IPS-15b (cell line): ENCODE results near the gene ZG16B.

ENCODE experiments used
- H3K27me3 ChIP-seq: one replicate; pipeline ENCODE4 v1.6.1; 2013; ENCODE audit warnings: low read length; ENCODE audit not compliant: control insufficient read depth, insufficient read depth
- H3K36me3 ChIP-seq: one replicate; pipeline ENCODE4 v1.6.1; 2013; ENCODE audit warnings: low read length; ENCODE audit not compliant: control insufficient read depth, insufficient read depth
- H3K4me1 ChIP-seq: one replicate; pipeline ENCODE4 v1.6.1; 2013; ENCODE audit warnings: mild to moderate bottlenecking, low read length; ENCODE audit not compliant: control insufficient read depth, insufficient read depth
- H3K4me3 ChIP-seq: one replicate; pipeline ENCODE4 v1.5.1; 2013; ENCODE audit warnings: low read depth, low read length
- H3K9ac ChIP-seq: one replicate; pipeline ENCODE4 v1.6.1; 2013; ENCODE audit warnings: low read depth, mild to moderate bottlenecking, low read length
- H3K9me3 ChIP-seq: one replicate; pipeline ENCODE4 v1.6.1; 2013; ENCODE audit warnings: mild to moderate bottlenecking, low read length; ENCODE audit not compliant: control insufficient read depth, insufficient read depth

ZG16B gene

GRCh38 chr16:2828876-2829430 lies 1.1 kb upstream of the ZG16B start:
- Histone ChIP-seq H3K9ac (no peak overlapping the region), H3K27me3 (no peaks in the 10 kb centered on the region), H3K4me3 (no peak overlapping the region), H3K4me1 (no peaks in the 10 kb centered on the region), H3K36me3 (no peaks in the 10 kb centered on the region), H3K9me3 (no peaks in the 10 kb centered on the region)

DNA sequence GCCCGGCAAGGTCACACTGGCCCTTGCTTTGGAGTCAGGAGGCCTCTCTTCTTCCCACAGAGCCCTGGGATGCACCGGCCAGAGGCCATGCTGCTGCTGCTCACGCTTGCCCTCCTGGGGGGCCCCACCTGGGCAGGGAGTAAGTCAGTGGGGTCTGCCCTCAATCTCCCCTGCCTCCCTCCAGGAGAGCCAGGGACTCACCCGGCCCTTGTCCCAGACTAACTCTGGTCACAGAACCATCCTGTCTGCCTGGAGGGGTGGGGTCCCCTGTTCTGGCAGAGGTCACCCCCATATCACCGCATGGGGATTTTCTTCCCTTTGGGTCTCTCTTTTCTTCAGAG lies 222 bp downstream of the ZG16B start:
- Histone ChIP-seq H3K27me3 (no peaks in the 10 kb centered on the region), H3K36me3 (no peaks in the 10 kb centered on the region), H3K9ac (no peak overlapping the region), H3K9me3 (no peaks in the 10 kb centered on the region), H3K4me3 (no peak overlapping the region), H3K4me1 (no peaks in the 10 kb centered on the region)

- Histone ChIP-seq H3K27me3 (no peaks in the 10 kb centered on the region), H3K4me1 (peaks cover 6% of the 10 kb centered on the region), H3K9me3 (no peaks in the 10 kb centered on the region), H3K9ac (no peak overlapping the region), H3K36me3 (no peaks in the 10 kb centered on the region), H3K4me3 (no peak overlapping the region)
Measured at GRCh38 chr16:2831203-2831602, 1.1 kb downstream of the ZG16B start.

- no peak overlapping the region for H3K9ac ChIP-seq
- H3K36me3 ChIP-seq: no peaks in the 10 kb centered on the region
- H3K27me3 ChIP-seq: no peaks in the 10 kb centered on the region
- no peaks in the 10 kb centered on the region for H3K9me3 ChIP-seq
- H3K4me1 ChIP-seq: peaks cover 6% of the 10 kb centered on the region
- no peak overlapping the region for H3K4me3 ChIP-seq
Measured at GRCh38 chr16:2833776-2834175, 3.7 kb downstream of the ZG16B start.

- Histone ChIP-seq H3K9me3 (no peaks in the 10 kb centered on the region), H3K4me1 (peaks cover 6% of the 10 kb centered on the region), H3K36me3 (no peaks in the 10 kb centered on the region), H3K4me3 (no peak overlapping the region), H3K27me3 (no peaks in the 10 kb centered on the region), H3K9ac (no peak overlapping the region)
Measured at GRCh38 chr16:2834968-2835367, 4.9 kb downstream of the ZG16B start.

DNA sequence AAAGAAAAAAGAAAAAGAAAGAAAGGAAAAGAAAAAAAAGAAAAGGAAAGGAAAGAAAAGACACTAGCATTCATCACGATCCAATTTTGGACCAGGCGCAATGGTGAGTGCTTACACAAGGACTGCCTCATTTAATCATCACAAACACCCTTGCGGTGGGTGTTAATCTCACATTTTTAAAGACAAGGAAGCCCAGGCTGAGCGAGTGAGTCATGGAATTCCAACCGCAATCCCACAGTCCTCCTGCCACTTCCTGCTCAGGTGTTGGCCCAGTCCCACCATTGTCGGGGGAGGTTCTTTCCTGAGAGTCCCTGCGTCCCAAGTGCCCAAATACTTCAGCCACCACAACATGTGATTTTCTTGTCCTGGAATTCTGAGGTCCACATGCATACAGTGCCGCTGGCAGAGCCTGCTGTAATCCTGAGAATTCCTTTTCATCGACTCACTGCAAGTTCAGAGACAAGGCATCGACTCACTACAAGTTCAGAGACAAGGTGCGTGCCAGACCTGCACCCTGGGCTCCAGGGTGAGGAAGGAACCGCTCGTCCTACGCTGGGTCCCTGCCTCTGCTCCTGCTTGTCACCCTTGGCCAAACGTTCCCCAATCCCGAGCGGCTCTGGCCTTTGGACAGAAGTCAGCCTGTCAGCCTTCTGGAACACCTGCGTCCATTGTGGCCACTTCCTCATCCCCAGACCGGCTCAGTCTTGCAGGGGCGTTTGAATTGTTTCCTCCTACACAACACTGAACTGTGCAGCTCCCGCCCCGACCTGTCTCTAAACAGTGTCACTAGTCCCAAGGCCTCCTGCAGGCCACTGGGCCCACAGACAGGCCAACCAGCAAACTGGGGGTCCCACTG lies 5.8 kb downstream of the ZG16B start:
- H3K9me3 ChIP-seq: no peaks in the 10 kb centered on the region
- H3K4me3 ChIP-seq: no peak overlapping the region
- no peak overlapping the region for H3K9ac ChIP-seq
- no peaks in the 10 kb centered on the region for H3K36me3 ChIP-seq
- H3K27me3 ChIP-seq: no peaks in the 10 kb centered on the region
- peaks cover 6% of the 10 kb centered on the region for H3K4me1 ChIP-seq

- Histone ChIP-seq H3K4me1 (peaks cover 6% of the 10 kb centered on the region), H3K27me3 (no peaks in the 10 kb centered on the region), H3K9me3 (no peaks in the 10 kb centered on the region), H3K9ac (no peak overlapping the region), H3K36me3 (no peaks in the 10 kb centered on the region), H3K4me3 (no peak overlapping the region)
Measured at GRCh38 chr16:2836646-2837508, 6.8 kb downstream of the ZG16B start.

DNA sequence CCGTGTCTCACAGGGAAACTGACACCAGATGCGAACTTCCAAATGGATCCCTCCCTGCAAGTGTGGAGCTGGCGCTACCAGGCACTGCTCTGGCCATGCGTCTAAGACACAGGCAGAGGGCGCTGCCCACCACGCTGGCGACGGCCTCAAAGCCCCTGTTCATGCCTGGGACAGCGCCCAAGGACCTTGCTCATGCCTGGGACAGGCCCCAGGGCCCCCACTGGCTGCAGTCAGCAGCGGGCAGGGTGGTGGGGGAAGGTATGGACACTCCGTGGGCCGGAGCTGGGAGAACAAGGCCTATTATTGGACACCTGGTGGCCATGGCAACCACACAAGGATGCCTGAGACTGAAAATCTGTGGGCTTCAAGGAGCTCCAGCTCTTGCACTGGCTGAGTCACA lies 8.8 kb downstream of the ZG16B start:
- Histone ChIP-seq H3K4me1 (peaks cover 6% of the 10 kb centered on the region), H3K36me3 (no peaks in the 10 kb centered on the region), H3K27me3 (peaks cover 3% of the 10 kb centered on the region), H3K9ac (peak overlapping the region; percentile 32), H3K4me3 (no peak overlapping the region), H3K9me3 (no peaks in the 10 kb centered on the region)

DNA sequence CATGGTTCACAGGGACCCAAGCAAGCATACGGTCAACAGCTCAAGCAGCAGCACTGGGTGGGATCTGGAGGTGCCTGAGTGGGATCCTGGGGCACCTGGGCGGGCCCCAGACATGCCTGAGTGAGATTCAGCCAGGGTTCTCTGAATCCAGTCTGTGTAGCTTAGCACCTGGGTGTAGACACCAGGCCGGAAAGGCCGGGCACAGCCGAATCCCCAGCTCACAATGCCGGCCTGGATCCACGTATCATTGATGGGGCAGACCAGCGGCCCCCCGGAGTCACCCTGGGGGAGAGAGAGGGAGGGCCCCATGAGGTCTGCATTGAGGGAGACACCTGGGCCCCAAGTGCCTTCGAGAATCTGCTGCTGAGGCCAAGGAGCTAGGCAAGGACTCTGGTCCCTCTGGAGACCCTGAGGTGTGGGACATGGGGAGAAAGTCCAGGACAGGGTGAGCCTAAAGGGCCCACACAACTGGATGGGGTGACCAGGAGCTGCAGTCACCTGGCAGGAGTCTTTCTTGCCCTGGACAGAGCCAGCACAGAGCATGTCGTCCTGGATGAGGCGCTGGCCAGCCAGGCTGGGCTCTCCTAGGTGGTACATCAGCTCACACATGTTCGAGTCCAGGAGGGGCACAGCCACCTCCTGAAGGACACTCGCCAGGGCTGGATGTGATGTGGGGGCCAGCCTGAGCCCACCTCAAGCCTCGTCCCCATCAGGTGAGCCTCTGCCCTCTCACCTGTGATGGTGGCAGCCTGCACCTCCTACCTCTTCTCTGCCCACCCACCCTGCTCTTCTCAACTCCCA lies 9.7 kb downstream of the ZG16B start:
- Histone ChIP-seq H3K4me1 (peaks cover 6% of the 10 kb centered on the region), H3K36me3 (no peaks in the 10 kb centered on the region), H3K9me3 (no peaks in the 10 kb centered on the region), H3K4me3 (no peak overlapping the region), H3K9ac (no peak overlapping the region), H3K27me3 (peaks cover 6% of the 10 kb centered on the region)

DNA sequence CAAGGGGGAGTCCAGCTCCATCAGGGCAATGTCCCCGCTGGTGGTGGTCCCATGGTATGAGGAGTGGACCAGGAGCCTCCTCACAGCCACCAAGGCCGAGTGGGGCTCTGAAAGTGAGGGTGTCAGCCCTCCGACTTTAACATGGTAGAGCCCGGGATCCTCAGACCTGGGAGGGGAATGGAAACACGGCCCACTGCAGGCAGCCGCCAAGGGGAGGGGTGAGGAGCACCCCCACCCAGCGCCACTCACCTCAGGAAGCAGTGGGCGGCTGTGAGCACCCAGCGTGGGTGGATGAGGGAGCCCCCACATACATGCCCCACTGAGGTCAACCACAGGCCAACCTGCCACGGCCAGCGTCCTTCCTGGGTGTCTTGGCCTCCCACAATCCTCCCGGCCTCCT lies 10.8 kb downstream of the ZG16B start:
- Histone ChIP-seq H3K4me3 (no peak overlapping the region), H3K27me3 (peaks cover 9% of the 10 kb centered on the region), H3K36me3 (no peaks in the 10 kb centered on the region), H3K9me3 (no peaks in the 10 kb centered on the region), H3K9ac (no peak overlapping the region), H3K4me1 (peaks cover 2% of the 10 kb centered on the region)

DNA sequence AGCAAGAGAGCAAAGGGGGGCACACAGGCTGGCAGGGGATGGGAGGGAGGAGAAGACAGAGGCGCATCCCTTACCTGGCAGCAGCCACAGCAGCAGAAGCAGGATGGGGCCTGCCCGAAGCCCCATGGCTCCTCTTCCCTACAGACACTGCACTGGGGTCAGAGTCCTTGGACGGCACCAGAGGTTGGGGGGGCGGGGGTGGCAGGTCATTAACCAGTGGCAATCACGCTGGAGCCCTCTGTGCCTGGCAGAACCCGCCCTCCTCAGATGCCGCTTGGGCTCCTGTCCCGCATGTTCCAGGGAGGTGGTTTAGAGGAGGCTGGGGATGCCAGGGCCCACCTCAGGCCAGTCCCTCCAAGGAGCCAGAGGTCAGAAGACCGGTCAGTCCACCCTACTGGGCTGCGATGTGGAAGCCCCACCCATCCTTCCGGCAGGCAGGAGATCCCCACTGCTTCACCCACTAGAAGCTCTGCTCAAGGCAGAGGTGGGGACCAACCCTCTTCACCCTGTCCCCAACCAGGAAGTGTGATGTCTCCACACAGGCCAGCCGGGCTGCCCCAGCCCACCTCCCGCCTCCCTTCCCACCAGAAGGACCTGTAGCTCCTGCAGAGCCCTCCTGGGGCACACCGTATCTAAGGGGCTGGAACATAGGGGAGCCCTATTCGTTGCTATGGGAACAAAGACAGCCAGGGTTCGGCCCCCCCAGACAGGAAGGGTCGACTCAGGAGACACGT lies 11.7 kb downstream of the ZG16B start:
- no peak overlapping the region for H3K9ac ChIP-seq
- H3K36me3 ChIP-seq: no peaks in the 10 kb centered on the region
- no peaks in the 10 kb centered on the region for H3K9me3 ChIP-seq
- peak overlapping the region; percentile 58 for H3K4me3 ChIP-seq
- no peaks in the 10 kb centered on the region for H3K4me1 ChIP-seq
- H3K27me3 ChIP-seq: peaks cover 14% of the 10 kb centered on the region
